MM.1S (cell line): ENCODE measurements around the gene NOMO2.
"Not testable (repeated sequence)": the region's sequence is repeated elsewhere in the genome, so short reads cannot be mapped to it uniquely, and the experiment has no call there.

Experiments used
- CTCF ChIP-seq: fragments of 300-600 bp; sonication (generic); IDR thresholded peaks from 2 replicates; pipeline ENCODE4 v1.5.1; 2016; ENCODE audit warnings: antibody characterized with exemption, low read length, mixed read lengths
- EZH2 ChIP-seq: fragments of 300-600 bp; sonication (generic); optimal IDR thresholded peaks from 2 replicates; pipeline ENCODE3; 2017; ENCODE audit warnings: low read depth, mild to moderate bottlenecking, antibody characterized with exemption, low read length, mixed read lengths
- EZH2phosphoT487 ChIP-seq: fragments of 300-600 bp; sonication (generic); IDR thresholded peaks from 2 replicates; pipeline ENCODE4 v1.6.1; 2018; ENCODE audit warnings: antibody characterized with exemption, low read length

GRCh38 chr16:18572973-18573372 lies 11.1 kb upstream of the NOMO2 start:
- not testable (repeated sequence) for TF ChIP-seq CTCF, EZH2phosphoT487, EZH2
